HG02840 (cell line): Measurements from ENCODE around the gene CD81.

Experiments used
- ATAC-seq: cut with Tn5 transposase; IDR thresholded peaks from one replicate; pipeline ENCODE4 v1.9.1; 2021; ENCODE audit warnings: mild to moderate bottlenecking, moderate library complexity, moderate number of reproducible peaks; ENCODE audit not compliant: unreplicated experiment, low FRiP score

The CD81 gene

DNA sequence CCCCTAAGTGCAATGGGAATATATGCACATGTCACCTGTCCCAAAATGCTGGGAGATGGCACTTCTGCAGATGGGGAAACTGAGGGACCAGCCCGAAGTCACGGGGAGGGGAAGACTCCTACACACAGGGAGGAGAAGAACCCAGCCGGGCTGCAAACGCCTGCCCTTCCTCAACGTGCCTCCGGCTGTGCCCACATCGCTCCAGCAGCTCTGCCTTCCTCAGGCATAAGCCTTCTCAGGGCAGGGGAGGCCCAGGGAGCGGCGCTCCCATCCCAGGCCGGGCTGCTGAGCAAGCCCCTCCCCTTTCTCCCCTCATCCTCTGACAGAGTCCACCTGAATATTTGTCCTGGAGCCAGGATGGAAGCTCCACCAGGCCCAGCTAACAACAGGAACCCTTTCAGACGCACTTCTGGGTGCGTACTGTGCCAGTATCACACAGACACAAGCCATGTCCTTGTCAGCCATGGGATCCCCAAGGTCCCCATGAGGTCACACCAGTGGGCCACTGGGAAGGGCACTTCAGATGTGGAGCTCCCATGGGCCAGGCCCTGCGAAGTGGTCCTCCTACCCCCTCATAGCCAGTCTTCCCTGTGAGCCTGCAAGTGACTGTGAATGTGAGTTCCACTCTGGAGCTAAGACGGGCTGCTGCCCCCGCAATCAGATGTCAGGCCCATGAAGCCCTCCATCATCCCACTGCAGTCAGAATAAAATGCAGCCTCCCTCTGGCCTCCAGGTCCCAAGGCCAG is 2.5 kb upstream of the CD81 start:
- no peak for ATAC-seq

DNA sequence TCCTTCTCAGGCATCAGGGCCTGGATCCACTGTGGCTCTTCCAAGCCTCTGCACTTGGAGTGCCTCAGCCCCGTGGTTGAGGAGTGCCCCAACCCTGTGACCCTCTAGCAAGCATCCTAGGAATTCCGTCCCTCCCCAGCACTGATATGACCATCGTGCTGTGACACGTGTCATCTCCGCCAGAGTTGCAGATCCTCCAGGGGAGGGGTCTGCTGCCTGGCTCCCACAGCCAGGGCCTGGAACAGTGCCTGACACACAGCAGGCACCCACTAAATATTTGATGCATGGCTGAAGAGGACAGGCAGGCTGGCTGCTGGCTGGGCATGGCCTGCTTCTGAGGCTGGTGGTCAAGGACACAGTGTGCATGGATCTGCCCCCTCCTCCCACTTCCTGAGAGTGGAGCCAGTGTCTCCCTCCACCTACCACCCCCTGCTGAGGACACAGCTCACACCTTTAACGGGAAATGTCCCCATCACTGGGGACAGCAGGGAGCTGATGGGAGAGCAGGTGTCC is 1.7 kb upstream of the CD81 start:
- ATAC-seq = no peak

- ATAC-seq = no peak
Observed at GRCh38 chr11:2375964-2376551, 1.1 kb upstream of the CD81 start.

DNA sequence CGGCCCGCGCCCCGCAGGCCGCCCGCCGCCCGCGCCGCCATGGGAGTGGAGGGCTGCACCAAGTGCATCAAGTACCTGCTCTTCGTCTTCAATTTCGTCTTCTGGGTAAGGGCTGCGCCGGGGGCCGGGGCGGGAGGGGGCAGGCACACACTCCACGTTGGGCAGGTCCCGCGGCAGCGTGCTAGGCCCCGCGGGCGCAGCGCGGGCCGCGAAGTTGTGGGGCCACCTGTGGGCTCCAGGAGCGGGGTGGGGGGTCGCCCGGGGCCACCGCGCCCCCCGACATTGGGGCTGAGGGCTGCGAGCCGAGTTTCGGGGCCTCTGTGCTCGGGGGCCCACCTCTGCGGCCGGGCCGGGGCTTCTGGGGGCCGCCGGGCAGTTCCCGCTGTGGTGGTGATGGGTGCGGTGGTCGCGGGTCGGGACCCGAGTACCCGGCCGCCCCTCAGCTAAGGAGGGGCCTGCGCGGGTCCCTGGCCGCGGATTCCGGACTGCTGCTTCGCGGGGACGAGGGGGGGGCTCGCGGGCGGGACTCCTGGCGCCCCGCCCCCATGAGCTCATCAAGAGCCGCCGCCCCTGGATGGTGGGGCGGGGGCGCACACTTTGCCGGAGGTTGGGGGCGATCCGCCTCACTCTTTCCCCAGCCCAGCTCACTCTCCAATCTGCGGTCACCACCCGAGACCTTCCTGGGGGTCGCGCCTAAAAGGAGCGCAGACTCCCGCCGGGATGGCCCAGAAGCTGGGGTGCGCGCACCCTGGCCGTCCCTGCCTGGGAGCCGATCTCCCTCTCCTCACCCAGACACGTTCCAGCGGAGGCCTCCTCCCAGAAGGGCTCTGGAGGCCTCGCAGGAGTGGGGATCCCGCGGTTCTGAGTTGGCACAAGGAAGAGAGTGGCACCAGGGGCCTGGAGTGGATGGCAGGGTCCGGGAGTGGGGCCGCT is 667 bp downstream of the CD81 start:
- ATAC-seq = peak; percentile 18

DNA sequence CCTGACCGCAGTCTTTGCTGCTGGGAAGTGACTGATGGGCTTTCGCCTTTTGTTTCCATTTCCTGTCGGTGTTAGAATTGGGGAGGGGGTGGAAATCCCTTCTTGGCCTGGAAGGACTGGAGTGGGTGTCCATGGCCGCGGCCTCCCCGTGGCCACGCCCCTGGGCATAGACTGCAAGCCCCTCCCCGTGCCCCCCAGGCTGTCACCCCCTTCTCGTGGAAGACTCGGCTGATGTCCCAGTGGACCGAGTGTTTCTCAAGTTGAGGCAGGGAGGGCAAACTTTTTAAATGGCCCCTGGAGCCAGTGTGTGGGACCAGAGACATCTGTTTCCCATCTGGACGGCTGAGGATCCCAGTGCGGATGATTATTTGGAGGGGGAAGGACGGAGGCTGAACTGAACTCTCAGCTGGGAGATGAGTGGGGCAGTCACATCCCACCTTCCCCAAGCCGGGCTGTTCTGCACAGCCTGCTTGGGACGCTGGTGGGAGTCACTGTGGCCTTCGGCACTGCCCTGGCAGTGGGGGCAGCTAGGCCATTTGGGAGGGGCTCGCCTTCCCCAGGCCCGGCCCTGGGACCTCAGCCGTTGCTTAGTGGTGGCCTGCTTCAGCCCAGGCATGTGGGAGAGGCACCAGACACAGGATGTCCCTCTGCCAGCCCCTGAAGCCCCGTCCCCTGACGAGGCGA is 1.6 kb downstream of the CD81 start:
- ATAC-seq = no peak

- ATAC-seq = no peak
Observed at GRCh38 chr11:2379466-2380174, 2.5 kb downstream of the CD81 start.

- no peak for ATAC-seq
Observed at GRCh38 chr11:2380396-2380795, 3.3 kb downstream of the CD81 start.

DNA sequence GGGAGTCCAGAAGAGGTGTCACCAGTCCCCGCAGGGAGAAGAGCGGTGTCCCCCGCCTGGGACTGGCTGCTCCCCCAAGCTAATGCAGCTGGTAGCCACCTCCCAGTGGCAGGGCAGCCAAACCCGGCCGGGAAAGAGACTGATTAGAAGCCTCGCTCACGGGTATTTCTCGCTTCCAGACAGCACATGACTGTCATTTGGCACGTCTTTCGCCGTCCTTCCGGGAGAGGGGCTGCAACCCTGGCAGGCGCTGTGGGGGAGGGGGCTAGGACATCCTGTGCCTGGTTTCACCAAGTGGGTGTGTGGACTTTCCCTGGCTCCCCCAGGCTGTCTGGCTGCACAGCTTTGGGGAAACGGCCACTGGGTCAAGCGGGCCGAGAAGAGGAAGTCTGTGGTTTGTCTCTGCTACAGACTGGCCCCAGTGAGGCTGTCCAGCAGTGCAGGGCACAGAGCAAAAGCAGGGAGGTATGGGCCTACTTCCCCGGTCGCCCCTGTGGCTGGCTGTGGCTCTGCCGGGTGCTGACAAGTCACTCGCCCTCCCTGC is 3.8 kb downstream of the CD81 start:
- no peak for ATAC-seq

GRCh38 chr11:2381494-2382128 is 4.5 kb downstream of the CD81 start:
- no peak for ATAC-seq

GRCh38 chr11:2382129-2382517 is 5.0 kb downstream of the CD81 start:
- no peak for ATAC-seq

- ATAC-seq = no peak
Observed at GRCh38 chr11:2382936-2383851, 6.1 kb downstream of the CD81 start.

DNA sequence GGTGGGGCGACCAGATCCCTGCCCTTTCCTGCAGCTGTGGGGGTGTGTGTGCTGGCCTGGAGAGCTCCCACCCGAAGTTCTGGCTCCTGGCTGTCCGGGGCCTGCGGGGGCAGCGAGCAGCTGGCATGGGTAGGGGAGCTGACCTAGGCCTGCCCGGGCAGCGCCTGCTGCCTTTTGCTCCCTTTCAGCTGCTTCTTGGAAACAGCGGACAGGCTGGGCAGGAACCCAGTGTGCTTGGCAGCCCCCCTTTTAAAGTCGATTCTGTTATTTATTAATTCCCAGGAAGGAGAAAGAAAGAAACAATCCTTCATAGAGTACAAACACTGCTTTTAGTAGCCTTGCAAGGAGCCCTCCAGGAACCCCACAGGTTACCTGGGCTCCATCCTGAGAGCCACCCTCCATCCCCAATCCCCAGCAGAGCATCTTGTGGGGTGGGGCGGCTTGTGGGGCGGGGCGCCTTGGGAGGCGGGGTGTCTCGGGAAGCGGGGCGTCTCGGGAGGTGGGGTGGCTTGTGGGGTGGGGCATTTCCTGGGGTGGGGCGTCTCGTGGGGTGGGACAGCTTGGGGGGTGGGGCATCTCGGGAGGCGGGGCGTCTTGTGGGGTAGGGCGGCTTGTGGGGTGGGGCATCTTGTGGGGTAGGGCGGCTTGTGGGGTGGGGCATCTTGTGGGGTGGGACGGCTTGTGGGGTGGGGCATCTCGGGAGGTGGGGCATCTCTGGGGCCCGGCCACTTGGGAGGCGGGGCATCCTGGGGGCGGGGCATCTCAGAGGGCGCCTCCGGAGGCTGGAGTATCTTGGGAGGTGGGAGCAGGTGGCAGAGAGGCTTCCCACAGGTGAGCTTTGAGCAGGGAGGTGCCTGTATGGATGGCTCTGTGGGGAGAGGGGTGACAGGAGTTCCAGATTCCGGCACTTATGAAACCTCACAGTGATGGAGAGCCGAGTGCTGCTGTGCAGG is 7.0 kb downstream of the CD81 start:
- no peak for ATAC-seq

GRCh38 chr11:2385156-2386151 is 8.3 kb downstream of the CD81 start:
- peak; percentile 40 for ATAC-seq

- ATAC-seq = no peak
Observed at GRCh38 chr11:2386591-2386990, 9.5 kb downstream of the CD81 start.

DNA sequence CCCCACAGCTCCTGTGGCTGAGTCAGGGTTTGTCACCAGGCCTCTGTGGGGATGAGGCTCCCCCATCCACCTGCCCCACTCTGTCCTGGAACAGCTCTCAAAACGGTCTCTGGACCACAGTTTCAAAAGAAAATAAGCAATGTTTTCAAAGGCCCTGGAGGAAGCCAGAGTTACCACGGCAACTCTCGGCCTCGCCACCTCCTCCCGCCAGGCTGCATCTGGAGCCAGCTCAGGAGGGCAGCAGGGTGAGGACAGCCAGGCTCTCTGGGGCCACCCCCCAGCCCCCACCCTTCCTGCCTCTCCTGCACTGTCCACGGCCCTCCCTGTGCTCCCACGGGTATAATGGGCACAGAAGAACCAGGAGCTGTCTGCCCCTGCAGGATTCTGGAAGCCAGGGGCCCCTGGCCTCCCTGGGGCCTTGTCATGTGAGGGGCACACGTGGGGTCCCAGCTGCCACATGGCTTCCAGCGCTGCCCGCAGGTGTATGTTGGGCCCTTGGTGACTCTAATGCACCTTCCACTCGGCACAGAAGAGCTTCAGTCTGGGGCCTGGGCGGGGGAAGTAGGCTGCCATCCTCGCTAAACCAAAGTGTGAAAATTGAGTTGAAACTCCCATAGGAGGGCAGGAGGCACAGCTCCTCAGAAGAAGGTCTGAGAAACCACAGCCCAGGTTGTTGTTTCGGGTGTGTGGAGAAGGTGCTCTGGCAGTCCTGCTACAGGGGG is 10.3 kb downstream of the CD81 start:
- no peak for ATAC-seq
